ENCODE measurements around the gene GET4. TPM values are rescaled to one million over a fixed set of nuclear protein-coding genes. Genes with fewer than 3 reads are reported as not detected.

Gene GET4
- total and polyA plus RNA-seq, 2 of the 8 experiments (the other 6 are each of a cell fraction or from before 2014, with no cell fraction given): 56.7 to 74.1 TPM

DNA sequence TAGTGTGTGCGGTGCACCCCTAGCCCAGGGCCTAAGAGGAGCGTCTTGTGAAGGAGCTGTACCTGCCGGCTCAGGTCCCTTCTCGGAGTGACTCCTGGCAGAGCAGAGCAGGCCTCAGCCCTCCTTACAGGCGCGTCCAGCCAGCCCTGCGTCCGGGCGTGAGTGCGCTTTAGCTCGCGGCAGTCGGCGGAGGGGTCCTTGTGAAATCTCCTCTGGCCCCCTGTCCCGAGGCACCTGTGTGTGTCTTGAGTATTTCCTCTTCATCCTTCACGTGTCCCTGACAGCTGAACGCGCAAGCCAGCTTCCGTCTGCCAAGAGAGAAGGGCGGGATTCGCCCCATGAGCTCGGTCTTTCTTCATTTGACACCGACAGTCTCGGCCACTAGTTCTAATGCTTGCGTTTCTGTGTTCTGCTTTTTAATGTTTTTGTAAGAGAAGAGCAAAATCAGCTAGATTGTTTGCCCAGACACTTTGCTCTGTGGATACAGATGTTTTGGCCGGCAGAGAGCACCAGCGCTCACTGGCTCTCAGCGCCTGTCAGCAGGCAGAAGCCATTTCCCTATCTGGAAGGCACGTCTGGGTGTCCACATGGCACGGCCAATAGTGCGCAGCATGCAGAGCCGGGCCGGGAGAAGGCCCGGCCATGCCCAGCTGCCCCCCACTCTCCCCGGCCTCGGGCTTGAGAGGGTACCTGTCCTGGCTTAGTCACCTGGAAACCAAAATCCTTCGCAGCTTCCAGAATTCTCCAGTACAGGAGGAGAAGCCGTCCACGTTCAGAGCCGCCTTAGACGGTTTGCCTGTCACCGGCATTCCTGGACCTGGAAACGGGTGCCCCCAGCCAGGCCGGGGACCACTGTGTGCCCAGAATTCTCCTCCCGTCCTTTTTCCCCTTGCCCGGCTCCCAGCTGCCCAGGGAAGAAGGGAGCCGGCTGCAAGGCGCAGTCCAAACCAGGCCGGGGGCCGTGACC lies 7.0 kb downstream of the GET4 start:
- H3K4me1 ChIP-seq (replicated peaks in 1 of 4; ENCODE audit: control insufficient read depth in 3 of 4, insufficient read depth in 4 of 4, low read length in 3 of 4): peaks cover 0 to 2% (median 0%) of the 10 kb centered on the region in 4 experiments; a peak in 1 of 7 replicates
- no peak overlapping the region for H2BK5ac ChIP-seq (ENCODE audit: low read depth, low read length)
- H3K14ac ChIP-seq (ENCODE audit: insufficient read length): no peak overlapping the region
- no peaks in the 10 kb centered on the region for H3K27me3 ChIP-seq (replicated peaks in 1 of 4; ENCODE audit: control insufficient read depth in 3 of 4, extremely low read depth in 1 of 4, insufficient read depth in 3 of 4, low read length in 3 of 4)
- no peak overlapping the region for H2AK5ac ChIP-seq (ENCODE audit: low read depth, low read length)
- no peaks in the 10 kb centered on the region for H3K9me3 ChIP-seq (ENCODE audit: insufficient read depth in 2 of 2, low read depth in 1 of 2, low read length in 1 of 2)
- H2BK12ac ChIP-seq (ENCODE audit: low read depth, low read length): no peak overlapping the region
- DNase-seq (ENCODE audit: low read depth in 1 of 2, low spot score in 2 of 2): no peak
- no peak overlapping the region for H3K23ac ChIP-seq (ENCODE audit: insufficient read length)
- no peak overlapping the region for H3K18ac ChIP-seq (ENCODE audit: extremely low read depth, low read length)
- H4K5ac ChIP-seq (ENCODE audit: insufficient read length, low read depth, low read length): no peak overlapping the region
- H4K91ac ChIP-seq (replicated peaks; ENCODE audit: insufficient read length, low read length): no peak overlapping the region
- peak overlapping the region; percentile 53; the same call in 1 of the 2 replicates for H4K8ac ChIP-seq (ENCODE audit: extremely low read depth, insufficient read depth, low read length)
- WGBS, 2 experiments (ENCODE audit: extremely low coverage in 1 of 2, insufficient coverage in 1 of 2, insufficient read length in 1 of 2, insufficient replicate concordance in 2 of 2, low coverage in 1 of 2, low lambda C conversion rate in 2 of 2, missing lambda C conversion rate in 1 of 2): 93% methylated on average over 46 of the region's 50 CpGs; no CpG with 5 or more reads in 1 of the 2 experiments
- no peak overlapping the region for H3K9ac ChIP-seq (replicated peaks in 1 of 4; ENCODE audit: extremely low read depth in 1 of 4, low read depth in 3 of 4, low read length in 3 of 4)
- H2AFZ ChIP-seq (ENCODE audit: low read length): no peak overlapping the region
- ChIA-PET CTCF (ENCODE audit: partially characterized antibody) (interaction anchor here (0.6 to 0.8 kb wide), 2 partner anchors 17 to 97 kb away, joined by 3 to 7 read pairs; no protein-coding TSS in a partner anchor), POLR2A (ENCODE audit: partially characterized antibody) (interaction anchor here (1.1 to 4.1 kb wide), 5 partner anchors 8 to 15 kb away, joined by 4 to 23 read pairs (median 4); no protein-coding TSS in a partner anchor)
- H2BK120ac ChIP-seq (replicated peaks; ENCODE audit: low read depth, low read length): no peak overlapping the region
- no peak overlapping the region for H3K4ac ChIP-seq (replicated peaks; ENCODE audit: insufficient read length, low read depth, low read length)
- H2BK20ac ChIP-seq (ENCODE audit: low read length): no peak overlapping the region
- H2BK15ac ChIP-seq (ENCODE audit: low read length): no peak overlapping the region
- peaks cover 52 to 100% of the 10 kb centered on the region in 2 experiments for H3K79me2 ChIP-seq (ENCODE audit: control insufficient read depth in 1 of 2, insufficient read depth in 2 of 2, low read length in 2 of 2)
- peaks cover 33% of the 10 kb centered on the region for H3K79me1 ChIP-seq (ENCODE audit: low read depth, low read length)
- H3K36me3 ChIP-seq (ENCODE audit: control insufficient read depth in 2 of 4, insufficient read depth in 4 of 4, low read length in 3 of 4): peaks cover 2 to 21% (median 11%) of the 10 kb centered on the region in 4 experiments; a peak in 5 of 8 replicates
- FAIRE-seq: no peak
- no peak overlapping the region for H3K27ac ChIP-seq (ENCODE audit: low read depth, low read length)
- no peak overlapping the region for H3K4me2 ChIP-seq (ENCODE audit: insufficient read depth in 1 of 2, low read depth in 2 of 2, low read length in 2 of 2)
- H3K23me2 ChIP-seq (ENCODE audit: low read depth, low read length): no peaks in the 10 kb centered on the region
- no peak overlapping the region for H3K56ac ChIP-seq (replicated peaks; ENCODE audit: insufficient read length, low read depth, low read length)
- H4K20me1 ChIP-seq (replicated peaks in 1 of 2; ENCODE audit: control insufficient read depth in 1 of 2, insufficient read depth in 2 of 2, low read length in 2 of 2): peaks cover 48 to 55% of the 10 kb centered on the region in 2 experiments
- H3K4me3 ChIP-seq (ENCODE audit: extremely low read depth in 1 of 4, insufficient read depth in 2 of 4, low read depth in 3 of 4, low read length in 4 of 4): no peak overlapping the region
- no peak for TF ChIP-seq HDAC2 (IDR thresholded peaks at IDR 0.05; ENCODE audit: borderline replicate concordance in 1 of 2, low read depth in 2 of 2, low read length in 2 of 2)
- no peak for TF ChIP-seq RBBP5 (IDR thresholded peaks at IDR 0.05; ENCODE audit: borderline replicate concordance, low read depth, low read length)
- TF ChIP-seq GABPA (IDR thresholded peaks at IDR 0.05; ENCODE audit: borderline replicate concordance, insufficient read depth, low read length): no peak
- TF ChIP-seq, protein P1, sequence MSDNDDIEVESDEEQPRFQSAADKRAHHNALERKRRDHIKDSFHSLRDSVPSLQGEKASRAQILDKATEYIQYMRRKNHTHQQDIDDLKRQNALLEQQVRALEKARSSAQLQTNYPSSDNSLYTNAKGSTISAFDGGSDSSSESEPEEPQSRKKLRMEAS (IDR thresholded peaks at IDR 0.05): no peak
- no peak for TF ChIP-seq KDM1A (IDR thresholded peaks at IDR 0.05; ENCODE audit: borderline replicate concordance, low read length)
- no peak for TF ChIP-seq FOSL1 (IDR thresholded peaks at IDR 0.05; ENCODE audit: insufficient read depth, low read depth, low read length)
- TF ChIP-seq POLR2AphosphoS5 (IDR thresholded peaks at IDR 0.05; ENCODE audit: low read depth, low read length): no peak
- no peak for TF ChIP-seq EP300 (IDR thresholded peaks at IDR 0.05; ENCODE audit: borderline replicate concordance in 1 of 2, low read depth in 2 of 2, low read length in 2 of 2)
- no peak for TF ChIP-seq CBX5 (IDR thresholded peaks at IDR 0.05; ENCODE audit: low read depth, low read length)
- no peak for TF ChIP-seq EZH2 (IDR thresholded peaks at IDR 0.05; ENCODE audit: low read depth, low read length, severe bottlenecking)

All from H1 (cell line).